ENCODE data around the gene CCT5. TPM values are rescaled to one million over a fixed set of nuclear protein-coding genes. Genes with fewer than 3 reads are reported as not detected.
"Not testable (repeated sequence)": the region's sequence is repeated elsewhere in the genome, so short reads cannot be mapped to it uniquely, and the experiment has no call there.

The CCT5 gene
- total RNA-seq, 1 donor from 2014 or later: 159 TPM

DNA sequence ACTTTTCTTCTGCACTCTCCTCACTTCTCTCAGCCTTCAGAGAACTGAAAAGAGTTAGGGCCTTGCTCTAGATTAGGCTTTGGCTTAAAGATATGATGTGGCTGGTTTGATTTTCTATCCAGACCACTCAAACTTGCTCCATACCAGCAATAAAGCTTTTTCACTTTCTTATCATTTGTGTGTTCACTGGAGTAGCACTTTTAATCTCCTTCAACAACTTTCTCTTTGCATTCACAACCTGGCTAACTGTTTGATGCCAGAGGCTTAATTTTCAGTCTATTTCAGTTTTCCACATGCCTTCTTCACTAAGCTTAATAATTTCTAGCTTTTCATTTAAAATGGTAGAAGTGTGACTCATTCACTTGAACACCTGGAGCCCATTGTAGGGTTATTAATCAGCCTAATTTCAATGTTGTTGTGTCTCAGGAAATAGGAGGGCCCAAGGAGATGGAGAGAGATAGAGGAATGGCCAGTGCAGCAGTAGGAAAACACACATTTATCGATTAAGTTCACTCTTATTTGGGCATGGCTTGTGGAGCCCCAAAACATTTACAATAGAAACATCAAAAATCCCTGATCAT is 6.3 kb upstream of the CCT5 start:
- no peaks in the 10 kb centered on the region for H3K27me3 Mint-ChIP-seq (ENCODE audit: unreplicated experiment)
- DNase-seq (ENCODE audit: extremely low spot score, unreplicated experiment): no peak
- no peak overlapping the region for H3K27ac Mint-ChIP-seq (ENCODE audit: unreplicated experiment)
- peaks cover 4% of the 10 kb centered on the region for H3K36me3 Mint-ChIP-seq (ENCODE audit: unreplicated experiment)
- peaks cover 8% of the 10 kb centered on the region for H3K4me1 Mint-ChIP-seq (ENCODE audit: unreplicated experiment)
- H3K4me3 Mint-ChIP-seq (ENCODE audit: unreplicated experiment): no peak overlapping the region
- no peaks in the 10 kb centered on the region for H3K9me3 Mint-ChIP-seq (ENCODE audit: unreplicated experiment)
- TF ChIP-seq CTCF (IDR thresholded peaks at IDR 0.05): no peak

DNA sequence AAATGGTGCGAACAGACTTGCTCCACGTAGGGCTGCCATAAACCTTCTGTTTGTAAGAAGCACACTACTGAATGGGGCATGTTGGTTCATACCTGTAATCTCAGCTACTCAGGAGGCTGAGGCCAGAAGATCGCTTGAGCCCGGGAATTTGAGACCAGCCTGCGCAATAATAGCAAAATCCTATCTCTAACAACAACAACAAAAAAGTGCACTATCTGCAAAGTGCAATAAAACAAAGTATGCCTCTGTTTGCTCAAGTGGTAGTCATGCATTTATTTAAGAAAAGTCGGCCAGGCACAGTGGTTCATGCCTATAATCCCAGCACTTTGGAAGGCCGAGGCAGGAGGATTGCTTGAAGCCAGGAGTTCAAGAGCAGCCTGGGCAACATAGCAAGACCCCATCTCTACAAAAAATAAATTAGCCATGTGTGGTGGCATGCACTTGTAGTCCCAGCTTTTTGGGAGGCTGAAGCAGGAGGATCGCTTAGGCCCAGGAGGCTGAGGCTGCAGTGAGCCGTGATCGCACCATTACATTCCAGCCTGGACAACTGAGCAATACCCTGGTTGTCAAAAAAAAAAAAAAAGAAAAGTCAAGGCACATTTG is 5.6 kb upstream of the CCT5 start:
- H3K27ac Mint-ChIP-seq (ENCODE audit: unreplicated experiment): no peak overlapping the region
- DNase-seq (ENCODE audit: extremely low spot score, unreplicated experiment): peak; percentile 21
- no peaks in the 10 kb centered on the region for H3K27me3 Mint-ChIP-seq (ENCODE audit: unreplicated experiment)
- H3K36me3 Mint-ChIP-seq (ENCODE audit: unreplicated experiment): peaks cover 2% of the 10 kb centered on the region
- H3K9me3 Mint-ChIP-seq (ENCODE audit: unreplicated experiment): no peaks in the 10 kb centered on the region
- peaks cover 9% of the 10 kb centered on the region for H3K4me1 Mint-ChIP-seq (ENCODE audit: unreplicated experiment)
- TF ChIP-seq CTCF (IDR thresholded peaks at IDR 0.05): no peak
- no peak overlapping the region for H3K4me3 Mint-ChIP-seq (ENCODE audit: unreplicated experiment)

DNA sequence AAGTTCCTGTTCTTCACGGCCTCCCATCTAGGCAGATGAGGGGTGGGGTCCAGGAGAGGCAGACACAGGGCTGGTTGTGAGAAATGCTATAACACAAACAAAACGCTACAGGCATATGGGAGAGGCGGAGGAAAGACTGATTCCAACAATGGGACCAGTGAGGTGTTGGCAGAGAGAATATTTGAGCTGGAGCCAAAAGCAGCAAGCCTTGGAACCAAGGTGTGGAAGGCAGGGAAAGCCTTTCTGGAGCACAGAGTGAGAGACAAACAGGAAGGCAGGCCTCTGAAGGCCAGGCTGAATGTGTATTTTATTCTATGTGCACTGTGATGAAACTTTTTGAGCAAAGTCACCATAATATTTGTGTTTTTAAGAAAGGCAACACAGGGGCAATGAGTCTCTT is 3.3 kb upstream of the CCT5 start:
- no peak for TF ChIP-seq CTCF (IDR thresholded peaks at IDR 0.05)
- H3K27ac Mint-ChIP-seq (ENCODE audit: unreplicated experiment): no peak overlapping the region
- DNase-seq (ENCODE audit: extremely low spot score, unreplicated experiment): peak; percentile 21
- H3K36me3 Mint-ChIP-seq (ENCODE audit: unreplicated experiment): peaks cover 4% of the 10 kb centered on the region
- H3K4me3 Mint-ChIP-seq (ENCODE audit: unreplicated experiment): no peak overlapping the region
- H3K27me3 Mint-ChIP-seq (ENCODE audit: unreplicated experiment): no peaks in the 10 kb centered on the region
- peaks cover 19% of the 10 kb centered on the region for H3K4me1 Mint-ChIP-seq (ENCODE audit: unreplicated experiment)
- no peaks in the 10 kb centered on the region for H3K9me3 Mint-ChIP-seq (ENCODE audit: unreplicated experiment)

- H3K27ac Mint-ChIP-seq (ENCODE audit: unreplicated experiment); H3K9me3 Mint-ChIP-seq (ENCODE audit: unreplicated experiment); H3K4me3 Mint-ChIP-seq (ENCODE audit: unreplicated experiment); H3K27me3 Mint-ChIP-seq (ENCODE audit: unreplicated experiment); H3K36me3 Mint-ChIP-seq (ENCODE audit: unreplicated experiment): not testable (repeated sequence)
- peaks cover 23% of the 10 kb centered on the region for H3K4me1 Mint-ChIP-seq (ENCODE audit: unreplicated experiment)
- peak; percentile 27 for DNase-seq (ENCODE audit: extremely low spot score, unreplicated experiment)
Observed at GRCh38 chr5:10247217-10247616, 2.9 kb upstream of the CCT5 start.

GRCh38 chr5:10248378-10249260 is 1.5 kb upstream of the CCT5 start:
- peak; percentile 60 for DNase-seq (ENCODE audit: extremely low spot score, unreplicated experiment)
- no peaks in the 10 kb centered on the region for H3K9me3 Mint-ChIP-seq (ENCODE audit: unreplicated experiment)
- peaks cover 4% of the 10 kb centered on the region for H3K36me3 Mint-ChIP-seq (ENCODE audit: unreplicated experiment)
- H3K27me3 Mint-ChIP-seq (ENCODE audit: unreplicated experiment): no peaks in the 10 kb centered on the region
- TF ChIP-seq CTCF (IDR thresholded peaks at IDR 0.05): no peak
- peaks cover 30% of the 10 kb centered on the region for H3K4me1 Mint-ChIP-seq (ENCODE audit: unreplicated experiment)
- peak overlapping the region; percentile 99 for H3K27ac Mint-ChIP-seq (ENCODE audit: unreplicated experiment)
- H3K4me3 Mint-ChIP-seq (ENCODE audit: unreplicated experiment): peak overlapping the region; percentile 89
